B cell (primary cell): ENCODE data around the gene JCAD.

ENCODE experiments used
- EZH2 ChIP-seq: IDR thresholded peaks from 2 replicates; pipeline ENCODE4 v1.6.1; 2012; ENCODE audit warnings: borderline replicate concordance, low read depth, mild to moderate bottlenecking, moderate library complexity, low read length; ENCODE audit not compliant: insufficient read depth, poor library complexity, severe bottlenecking
- TF ChIP-seq, protein P1 (sequence below): fragments of 200-600 bp; IDR thresholded peaks from one replicate; pipeline ENCODE4 v1.8.0; 2022; ENCODE audit warnings: antibody characterized with exemption, mild to moderate bottlenecking

- TF ChIP-seq, protein P1, sequence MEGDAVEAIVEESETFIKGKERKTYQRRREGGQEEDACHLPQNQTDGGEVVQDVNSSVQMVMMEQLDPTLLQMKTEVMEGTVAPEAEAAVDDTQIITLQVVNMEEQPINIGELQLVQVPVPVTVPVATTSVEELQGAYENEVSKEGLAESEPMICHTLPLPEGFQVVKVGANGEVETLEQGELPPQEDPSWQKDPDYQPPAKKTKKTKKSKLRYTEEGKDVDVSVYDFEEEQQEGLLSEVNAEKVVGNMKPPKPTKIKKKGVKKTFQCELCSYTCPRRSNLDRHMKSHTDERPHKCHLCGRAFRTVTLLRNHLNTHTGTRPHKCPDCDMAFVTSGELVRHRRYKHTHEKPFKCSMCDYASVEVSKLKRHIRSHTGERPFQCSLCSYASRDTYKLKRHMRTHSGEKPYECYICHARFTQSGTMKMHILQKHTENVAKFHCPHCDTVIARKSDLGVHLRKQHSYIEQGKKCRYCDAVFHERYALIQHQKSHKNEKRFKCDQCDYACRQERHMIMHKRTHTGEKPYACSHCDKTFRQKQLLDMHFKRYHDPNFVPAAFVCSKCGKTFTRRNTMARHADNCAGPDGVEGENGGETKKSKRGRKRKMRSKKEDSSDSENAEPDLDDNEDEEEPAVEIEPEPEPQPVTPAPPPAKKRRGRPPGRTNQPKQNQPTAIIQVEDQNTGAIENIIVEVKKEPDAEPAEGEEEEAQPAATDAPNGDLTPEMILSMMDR = no peak
- no peak for TF ChIP-seq EZH2
Measured at GRCh38 chr10:30057421-30057841, 2.0 kb downstream of the JCAD start.
